Measurements from ENCODE around the gene RHOU. TPM values are rescaled to one million over a fixed set of nuclear protein-coding genes. Genes with fewer than 3 reads are reported as not detected.

Gene RHOU
- total RNA-seq, 1 experiment from 2014 or later, result 0.26 TPM

GRCh38 chr1:228695015-228695955, 40.0 kb upstream of the RHOU start:
- ATAC-seq, result peak; percentile 42; the same call in 1 of the 2 replicates

GRCh38 chr1:228697207-228698016, 37.9 kb upstream of the RHOU start:
- Histone ChIP-seq H3K4me2 (ENCODE audit: low read length) (no peak overlapping the region), H3K9ac (ENCODE audit: low read length) (no peak overlapping the region), H3K79me2 (ENCODE audit: low read length) (no peaks in the 10 kb centered on the region), H3F3A (ENCODE audit: low read length, unreplicated experiment) (no peaks in the 10 kb centered on the region), H3K27me3 (ENCODE audit: low read length) (no peaks in the 10 kb centered on the region), H3K36me3 (ENCODE audit: low read depth, low read length) (no peaks in the 10 kb centered on the region), H3K4me3 (ENCODE audit: low read length) (no peak overlapping the region), H3K9me2 (replicated peaks; ENCODE audit: low read length) (no peaks in the 10 kb centered on the region), H3K4me1 (ENCODE audit: insufficient read depth, low read length) (no peaks in the 10 kb centered on the region), H3K9me3 (ENCODE audit: low read length) (no peaks in the 10 kb centered on the region), H4K20me1 (ENCODE audit: low read length) (no peaks in the 10 kb centered on the region), H3K27ac (ENCODE audit: low read length) (no peak overlapping the region), H2AFZ (ENCODE audit: low read length) (no peak overlapping the region)
- POLR2A ChIA-PET (ENCODE audit: unreplicated experiment), result no interaction called here
- TF ChIP-seq EZH2 (IDR thresholded peaks at IDR 0.05; ENCODE audit: low read length, unreplicated experiment) (no peak), EZH2phosphoT487 (IDR thresholded peaks at IDR 0.05; ENCODE audit: borderline replicate concordance, low read length) (no peak), CTCF (conservative IDR thresholded peaks at IDR 0.05; ENCODE audit: low read depth, low read length) (no peak)
- CTCF ChIA-PET, result no interaction called here
- DNase-seq (peak; percentile 31), ATAC-seq (no peak)
- no TSS peak for BruUV-seq (replicated peaks)
- intact Hi-C loops (cut with micrococcal nuclease), result no loop called here

More at GRCh38 chr1:228695015-228695955, 40.0 kb upstream of the RHOU start:
- H3K36me3 ChIP-seq (ENCODE audit: low read depth, low read length), result no peaks in the 10 kb centered on the region
- DNase-seq, result peak; percentile 16
- no peak overlapping the region for H3K4me3 ChIP-seq (ENCODE audit: low read length)
- ChIA-PET POLR2A (ENCODE audit: unreplicated experiment) (no interaction called here), CTCF (no interaction called here)
- BruUV-seq (replicated peaks), result no TSS peak
- no peak overlapping the region for H3K4me2 ChIP-seq (ENCODE audit: low read length)
- no peak overlapping the region for H2AFZ ChIP-seq (ENCODE audit: low read length)
- no peaks in the 10 kb centered on the region for H3K27me3 ChIP-seq (ENCODE audit: low read length)
- H4K20me1 ChIP-seq (ENCODE audit: low read length), result no peaks in the 10 kb centered on the region
- no peaks in the 10 kb centered on the region for H3K9me2 ChIP-seq (replicated peaks; ENCODE audit: low read length)
- H3K9ac ChIP-seq (ENCODE audit: low read length), result no peak overlapping the region
- intact Hi-C loops (cut with micrococcal nuclease), result no loop called here
- H3K4me1 ChIP-seq (ENCODE audit: insufficient read depth, low read length), result no peaks in the 10 kb centered on the region
- no peaks in the 10 kb centered on the region for H3F3A ChIP-seq (ENCODE audit: low read length, unreplicated experiment)
- H3K27ac ChIP-seq (ENCODE audit: low read length), result no peak overlapping the region
- TF ChIP-seq EZH2 (IDR thresholded peaks at IDR 0.05; ENCODE audit: low read length, unreplicated experiment) (no peak), CTCF (conservative IDR thresholded peaks at IDR 0.05; ENCODE audit: low read depth, low read length) (no peak), EZH2phosphoT487 (IDR thresholded peaks at IDR 0.05; ENCODE audit: borderline replicate concordance, low read length) (no peak)
- H3K79me2 ChIP-seq (ENCODE audit: low read length), result no peaks in the 10 kb centered on the region
- H3K9me3 ChIP-seq (ENCODE audit: low read length), result no peaks in the 10 kb centered on the region

Data from PC-3 (cell line).